ENCODE data around the gene SH3PXD2A.
"Not testable (repeated sequence)": the region's sequence is repeated elsewhere in the genome, so short reads cannot be mapped to it uniquely, and the experiment has no call there.

The SH3PXD2A gene

GRCh38 chr10:103829278-103829677 is 26.1 kb downstream of the SH3PXD2A start:
- DNase-seq, result no peak

- no peak for DNase-seq
Measured at GRCh38 chr10:103828587-103829197, 26.7 kb downstream of the SH3PXD2A start.

- DNase-seq, result no peak
Measured at GRCh38 chr10:103828107-103828506, 27.3 kb downstream of the SH3PXD2A start.

GRCh38 chr10:103826885-103827284 is 28.5 kb downstream of the SH3PXD2A start:
- DNase-seq, result no peak

GRCh38 chr10:103824281-103824680 is 31.1 kb downstream of the SH3PXD2A start:
- DNase-seq, result no peak

- DNase-seq, result no peak
Measured at GRCh38 chr10:103823706-103824272, 31.6 kb downstream of the SH3PXD2A start.

GRCh38 chr10:103822800-103823199 is 32.6 kb downstream of the SH3PXD2A start:
- DNase-seq, result no peak

GRCh38 chr10:103822107-103822716 is 33.2 kb downstream of the SH3PXD2A start:
- no peak for DNase-seq

GRCh38 chr10:103820101-103821062 is 35.0 kb downstream of the SH3PXD2A start:
- peak; percentile 73 for DNase-seq

GRCh38 chr10:103819493-103819892 is 35.9 kb downstream of the SH3PXD2A start:
- no peak for DNase-seq

GRCh38 chr10:103818765-103819374 is 36.5 kb downstream of the SH3PXD2A start:
- DNase-seq, result no peak

- DNase-seq, result no peak
Measured at GRCh38 chr10:103818105-103818504, 37.3 kb downstream of the SH3PXD2A start.

- peak; percentile 26 for DNase-seq
Measured at GRCh38 chr10:103816431-103816830, 38.9 kb downstream of the SH3PXD2A start.

GRCh38 chr10:103814626-103815370 is 40.6 kb downstream of the SH3PXD2A start:
- DNase-seq, result no peak

- no peak for DNase-seq
Measured at GRCh38 chr10:103814105-103814504, 41.3 kb downstream of the SH3PXD2A start.

GRCh38 chr10:103813312-103813711 is 42.1 kb downstream of the SH3PXD2A start:
- not testable (repeated sequence) for DNase-seq

- DNase-seq, result no peak
Measured at GRCh38 chr10:103812432-103812831, 42.9 kb downstream of the SH3PXD2A start.

GRCh38 chr10:103812004-103812403 is 43.4 kb downstream of the SH3PXD2A start:
- DNase-seq, result no peak

GRCh38 chr10:103811463-103811862 is 43.9 kb downstream of the SH3PXD2A start:
- DNase-seq, result no peak

GRCh38 chr10:103808780-103809179 is 46.6 kb downstream of the SH3PXD2A start:
- no peak for DNase-seq

- no peak for DNase-seq
Measured at GRCh38 chr10:103807996-103808395, 47.4 kb downstream of the SH3PXD2A start.

Data from fibroblast of skin of right biceps (primary cell).